DMS 273 (cell line): ENCODE results near the gene CLDN3.
"Not testable (repeated sequence)": the region's sequence is repeated elsewhere in the genome, so short reads cannot be mapped to it uniquely, and the experiment has no call there.

ENCODE experiments used
- DNase-seq: peaks from one replicate; lab custom pipeline; 2025; ENCODE audit not compliant: unreplicated experiment; lab: John Stamatoyannopoulos, UW

The CLDN3 gene

DNA sequence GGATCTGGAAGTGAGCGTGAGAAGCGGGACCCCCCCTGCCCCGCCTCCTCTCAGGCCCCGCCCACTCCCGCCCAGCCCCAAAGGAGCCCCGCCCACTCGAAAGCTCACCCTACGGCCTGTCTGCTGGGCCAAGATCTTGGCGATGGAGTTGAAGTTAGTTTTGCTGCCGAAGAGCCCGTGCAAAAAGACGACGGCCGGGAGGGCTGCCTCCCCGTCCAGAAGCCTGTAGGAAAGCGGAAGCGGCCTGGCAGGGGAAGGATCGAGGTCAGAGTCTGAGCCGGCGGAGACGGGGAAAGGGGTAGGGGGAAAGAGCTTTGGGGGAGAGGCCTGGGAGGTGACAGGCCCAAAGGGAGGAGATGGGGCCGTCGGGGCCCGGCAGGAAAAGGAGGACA is 31.9 kb downstream of the CLDN3 start:
- DNase-seq: peak; percentile 83

DNA sequence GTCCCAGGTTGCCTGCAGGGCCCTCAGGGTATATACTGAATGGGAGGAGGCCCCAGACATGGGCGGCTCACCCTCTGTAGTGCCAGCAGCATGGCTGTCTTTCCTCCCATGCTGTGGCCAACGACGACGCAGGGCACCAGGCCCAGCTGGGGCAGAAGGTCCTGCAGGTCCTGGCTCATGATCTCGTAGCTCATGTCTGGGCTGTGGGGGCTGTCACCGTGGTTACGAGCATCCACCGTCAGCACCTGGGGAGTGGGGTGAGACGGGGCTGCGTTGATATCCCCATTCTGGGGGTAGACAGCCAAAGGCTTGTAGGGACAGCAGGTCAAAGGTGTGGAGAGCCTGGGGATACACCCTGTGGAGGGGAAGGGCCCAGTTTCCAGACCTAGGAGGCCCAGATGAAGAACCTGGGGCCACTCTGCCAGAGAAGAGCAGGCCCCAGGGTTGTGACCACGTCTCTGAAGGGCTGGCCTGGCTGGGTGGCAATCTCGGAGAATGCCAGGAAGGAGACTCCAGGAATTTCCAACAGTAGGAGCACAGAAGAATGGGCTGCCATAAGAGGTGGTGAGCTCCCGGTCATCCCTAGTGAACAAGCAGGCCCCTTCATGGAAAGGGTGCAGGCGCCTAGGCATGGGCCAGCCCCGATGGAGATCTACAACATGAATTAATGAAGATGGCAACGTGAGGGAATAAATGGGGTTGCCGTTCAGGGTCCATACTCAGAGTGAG is 32.4 kb downstream of the CLDN3 start:
- no peak for DNase-seq

DNA sequence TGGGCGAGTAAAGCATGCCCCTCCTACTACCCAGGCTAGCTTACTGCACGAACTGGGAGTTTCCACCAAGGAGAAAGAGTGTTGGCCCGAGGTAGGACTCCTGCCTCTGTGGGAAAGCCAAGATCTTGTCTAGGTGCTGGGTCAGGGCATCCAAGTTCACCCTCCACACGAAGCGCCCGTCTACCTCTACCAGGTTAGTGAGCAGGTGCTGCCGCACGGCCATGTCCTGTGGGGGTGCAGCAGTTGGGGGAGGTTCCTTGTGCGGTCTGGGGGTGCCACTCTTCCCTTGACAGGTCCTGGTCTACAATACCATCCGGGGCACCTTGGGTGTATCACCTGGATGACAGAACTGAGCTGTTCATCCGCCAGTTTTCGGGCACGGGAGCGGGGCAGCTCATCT is 33.2 kb downstream of the CLDN3 start:
- DNase-seq: no peak

DNA sequence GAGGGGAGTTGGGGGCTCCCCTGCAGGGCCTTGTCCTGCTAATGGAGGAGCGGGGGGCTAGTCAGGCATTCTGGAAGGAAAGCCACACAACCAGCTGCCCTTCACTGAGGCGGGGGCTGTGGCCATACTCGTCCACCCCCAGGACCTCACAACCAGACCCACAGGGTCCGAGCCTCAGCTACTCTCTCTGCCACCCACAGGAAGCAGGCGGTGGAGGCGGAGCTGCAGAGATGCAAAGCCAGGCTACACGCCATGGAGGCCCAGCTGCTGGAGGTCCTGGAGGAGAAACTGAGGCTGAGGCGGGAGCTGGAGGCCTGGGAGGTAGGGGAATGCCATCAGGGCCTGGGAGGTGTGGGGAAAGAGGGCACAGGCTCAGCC is 34.6 kb downstream of the CLDN3 start:
- no peak for DNase-seq

DNA sequence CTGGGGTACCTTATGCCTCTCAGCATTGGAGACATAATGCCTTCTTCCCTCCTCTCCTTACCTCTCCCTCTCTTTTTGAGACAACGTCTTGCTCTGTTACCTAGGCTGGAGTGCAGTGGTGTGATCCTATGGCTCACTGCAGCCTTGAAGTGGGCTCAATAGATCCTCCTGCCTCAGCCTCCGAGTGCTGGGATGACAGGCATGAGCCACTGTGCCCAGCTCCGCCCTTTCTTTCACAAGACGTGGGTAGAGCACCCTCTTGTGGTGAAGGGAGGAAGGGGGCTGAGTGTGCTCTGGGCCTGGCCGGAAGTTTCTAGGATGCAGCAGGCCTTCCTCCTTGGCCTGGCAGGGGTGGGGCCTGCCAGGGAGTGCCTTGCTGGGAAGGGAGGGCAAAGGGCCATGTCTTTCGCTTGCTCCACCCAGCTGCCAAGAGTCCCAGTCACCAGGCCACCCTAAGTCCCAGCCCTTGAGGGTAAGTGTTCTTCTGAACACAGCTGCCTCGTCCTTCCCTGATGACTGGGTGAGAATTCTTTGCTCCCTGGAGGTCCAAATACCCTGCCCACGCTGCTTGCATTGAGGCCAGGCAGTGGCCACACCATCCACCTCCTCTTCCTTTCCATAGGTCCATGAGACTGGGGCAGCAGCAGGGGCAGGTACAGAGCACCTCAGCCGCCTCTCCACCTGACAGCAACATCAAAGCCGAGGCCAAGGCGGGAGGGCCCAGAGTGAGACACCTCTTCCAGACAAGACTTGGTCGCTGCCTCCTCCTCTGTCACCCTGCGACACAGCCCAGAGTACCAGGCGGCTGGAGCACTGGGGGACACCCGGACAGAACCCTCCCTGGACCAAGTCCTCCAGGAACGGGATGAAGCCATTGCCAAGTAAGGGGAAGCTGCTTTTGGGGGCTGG is 35.2 kb downstream of the CLDN3 start:
- peak; percentile 98 for DNase-seq

DNA sequence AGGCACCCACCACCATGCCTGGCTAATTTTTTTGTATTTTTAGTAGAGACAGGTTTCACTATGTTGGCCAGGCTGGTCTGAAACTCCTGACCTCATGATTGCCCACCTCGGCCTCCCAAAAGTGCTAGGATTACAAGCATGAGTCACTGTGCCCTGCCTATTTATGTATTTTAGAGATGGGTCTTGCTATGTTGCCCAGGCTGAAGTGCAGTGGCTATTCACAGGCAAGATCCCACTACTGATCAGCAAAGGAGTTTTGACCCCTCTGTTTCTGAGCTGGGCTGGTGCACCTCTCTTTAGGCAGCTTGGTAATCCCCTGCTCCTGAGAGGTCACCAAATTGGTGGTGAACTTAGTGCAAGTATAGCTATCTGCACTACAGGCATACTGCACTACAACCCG is 37.7 kb downstream of the CLDN3 start:
- DNase-seq: no peak

DNA sequence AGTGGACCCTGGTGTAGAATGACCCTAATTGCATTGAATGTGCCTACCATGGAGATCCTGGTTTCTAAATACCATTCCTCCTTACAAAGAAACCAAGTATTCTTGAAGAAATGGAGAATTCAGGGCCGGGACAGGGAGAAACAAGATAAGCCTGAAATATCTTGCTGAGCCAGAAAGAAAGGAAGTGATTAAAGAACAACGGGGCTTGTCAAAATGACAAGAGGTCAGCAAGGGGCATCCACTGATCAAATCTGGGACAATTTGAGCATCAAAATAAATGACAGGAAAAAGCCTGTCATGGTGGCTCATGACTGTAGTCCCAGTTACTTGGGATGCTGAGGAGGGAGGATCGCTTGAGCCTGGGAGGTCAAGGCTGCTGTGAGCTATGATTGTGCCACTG is 39.6 kb downstream of the CLDN3 start:
- no peak for DNase-seq

DNA sequence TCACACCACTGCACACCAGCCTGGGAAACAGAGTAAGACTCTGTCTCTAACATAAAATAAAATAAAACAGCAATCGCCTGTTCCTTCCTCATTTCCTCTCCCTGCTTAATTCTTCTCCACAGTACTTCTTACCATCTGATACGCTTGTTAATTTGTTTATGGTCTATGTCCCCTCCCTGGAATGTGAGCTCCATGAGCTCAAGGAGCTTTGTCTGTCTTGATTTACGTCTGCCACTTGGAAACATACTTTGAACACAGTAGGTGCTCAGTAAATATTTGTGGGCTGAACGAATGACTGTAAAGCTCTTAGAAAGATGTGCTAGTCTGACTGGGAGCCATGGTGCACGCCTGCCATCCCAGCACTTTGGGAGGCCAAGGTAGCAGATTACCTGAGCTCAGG is 41.5 kb downstream of the CLDN3 start:
- no peak for DNase-seq

DNA sequence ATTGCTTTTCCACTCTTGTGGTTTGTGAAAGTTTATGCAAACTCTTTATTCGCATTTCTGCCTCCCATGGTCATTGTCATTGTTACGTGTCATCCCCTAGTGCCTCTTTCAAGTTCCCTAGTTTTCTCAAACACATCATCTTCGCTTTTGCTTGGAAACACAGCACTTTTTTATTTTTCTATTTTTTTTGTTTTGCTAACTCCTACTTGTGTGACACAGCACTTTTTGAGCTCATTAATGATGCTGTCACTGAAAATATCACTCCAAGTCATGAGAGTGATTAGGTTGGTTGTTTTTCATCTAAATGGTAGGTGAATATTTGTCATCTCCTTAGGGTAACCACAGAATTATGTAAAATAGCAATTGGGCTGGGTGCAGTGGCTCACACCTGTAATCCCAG is 42.1 kb downstream of the CLDN3 start:
- DNase-seq: no peak

DNA sequence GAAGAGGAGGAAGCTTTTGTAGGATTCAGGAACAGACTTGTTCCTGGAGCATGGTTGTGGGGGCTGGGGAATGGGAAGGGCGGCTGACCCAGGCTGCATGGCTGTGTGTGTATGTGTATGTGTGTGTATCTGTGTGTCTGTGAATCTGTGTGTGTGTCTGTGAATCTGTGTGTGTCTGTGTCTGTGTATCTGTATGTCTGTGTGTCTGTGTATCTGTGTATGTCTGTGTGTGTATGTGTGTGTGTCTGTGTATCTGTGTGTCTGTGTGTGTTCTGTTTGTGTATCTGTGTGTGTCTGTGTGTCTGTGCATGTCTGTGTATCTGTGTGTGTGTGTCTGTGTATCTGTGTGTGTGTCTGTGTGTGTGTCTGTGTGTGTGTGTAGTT is 44.0 kb downstream of the CLDN3 start:
- DNase-seq: no peak

DNA sequence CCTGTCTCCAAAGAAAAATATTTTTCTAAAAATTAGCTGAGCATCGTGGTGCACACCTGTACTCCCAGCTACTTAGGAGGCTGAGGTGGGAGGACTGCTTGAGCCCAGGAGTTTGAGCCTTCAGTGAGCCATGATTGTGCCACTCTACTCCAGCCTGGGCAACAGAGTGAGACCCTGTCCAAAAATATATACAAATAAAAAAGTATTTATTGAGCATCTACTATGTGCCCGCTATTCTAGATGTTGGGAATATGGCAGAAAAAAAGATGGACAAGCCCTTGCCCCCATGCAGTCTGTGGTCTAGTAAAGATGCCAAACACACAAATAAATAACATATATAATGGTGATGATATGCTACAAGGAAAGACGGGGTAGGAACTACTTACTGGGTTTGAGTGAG is 46.3 kb downstream of the CLDN3 start:
- no peak for DNase-seq

DNA sequence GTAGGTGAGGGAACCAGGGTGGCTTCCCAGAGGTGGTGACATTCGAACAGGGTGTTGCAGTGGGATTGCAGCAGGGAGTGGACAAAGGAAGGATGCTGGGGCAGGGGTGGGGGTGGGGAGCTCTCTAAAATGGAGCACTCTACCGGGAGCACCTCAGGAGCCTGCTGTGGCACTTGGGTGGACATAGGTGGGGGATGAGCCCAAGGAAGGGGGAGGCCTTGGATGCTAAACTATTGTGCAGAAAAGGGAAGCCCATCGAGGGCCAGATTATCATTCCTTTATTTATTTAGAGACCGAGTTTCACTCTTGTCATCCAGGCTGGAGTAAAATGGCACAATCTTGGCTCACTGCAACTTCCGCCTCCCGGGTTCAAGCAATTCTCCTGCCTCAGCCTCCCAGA is 47.3 kb downstream of the CLDN3 start:
- no peak for DNase-seq

DNA sequence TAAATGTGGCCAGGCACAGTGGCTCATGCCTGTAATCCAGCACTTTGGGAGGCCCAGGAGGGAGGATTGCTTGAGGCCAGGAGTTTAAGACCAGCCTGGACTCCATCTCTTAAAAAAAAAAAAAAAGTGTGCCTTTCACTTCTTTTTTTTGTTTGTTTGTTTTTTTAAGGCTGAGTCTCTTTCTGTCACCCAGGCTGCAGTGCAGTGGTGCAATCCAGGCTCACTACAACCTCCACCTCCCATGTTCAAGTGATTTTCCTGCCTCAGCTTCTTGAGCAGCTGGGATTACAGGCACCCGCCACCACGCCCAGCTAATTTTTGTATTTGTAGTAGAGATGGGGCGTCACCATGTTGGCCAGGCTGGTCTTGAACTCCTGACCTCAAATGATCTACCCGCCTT is 47.9 kb downstream of the CLDN3 start:
- not testable (repeated sequence) for DNase-seq

DNA sequence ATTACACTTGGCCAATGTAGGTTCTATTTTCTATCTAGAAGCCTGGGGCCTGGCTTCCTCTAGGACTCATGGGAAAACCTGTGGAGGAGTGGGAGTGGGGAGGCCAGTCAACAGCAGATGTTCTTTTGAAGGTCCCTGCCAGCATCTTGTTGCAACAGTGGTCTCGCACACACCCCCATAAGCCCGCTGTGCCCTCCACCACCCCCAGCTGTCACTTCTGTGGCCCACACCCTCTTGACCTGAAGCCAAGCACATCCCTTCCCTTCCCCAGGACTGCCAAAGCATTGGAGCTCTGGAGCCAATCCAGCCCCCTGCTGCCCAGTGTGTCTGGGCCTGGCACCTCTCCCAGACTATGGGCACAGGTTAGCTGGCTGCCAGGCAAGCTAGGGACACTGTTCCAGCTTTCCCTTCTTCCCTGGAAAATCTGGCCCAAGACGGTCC is 48.7 kb downstream of the CLDN3 start:
- DNase-seq: peak; percentile 100

DNA sequence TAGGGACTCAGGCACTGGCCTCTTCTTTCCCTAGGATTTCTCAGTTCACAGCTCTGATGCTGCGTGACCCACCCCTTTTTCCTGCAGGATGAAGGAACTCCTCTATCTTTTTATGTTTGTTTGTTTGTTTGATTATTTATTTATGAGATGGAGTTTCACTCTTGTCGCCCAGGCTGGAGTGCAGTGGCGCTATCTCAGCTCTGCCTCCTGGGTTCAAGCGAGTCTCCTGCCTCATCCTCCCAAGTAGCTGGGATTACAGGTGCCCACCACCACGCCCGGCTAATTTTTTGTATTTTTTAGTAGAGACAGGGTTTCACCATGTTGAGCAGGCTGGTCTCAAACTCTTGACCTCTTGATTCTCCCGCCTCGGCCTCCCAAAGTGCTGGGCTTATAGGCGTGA is 49.6 kb downstream of the CLDN3 start:
- DNase-seq: not testable (repeated sequence)

DNA sequence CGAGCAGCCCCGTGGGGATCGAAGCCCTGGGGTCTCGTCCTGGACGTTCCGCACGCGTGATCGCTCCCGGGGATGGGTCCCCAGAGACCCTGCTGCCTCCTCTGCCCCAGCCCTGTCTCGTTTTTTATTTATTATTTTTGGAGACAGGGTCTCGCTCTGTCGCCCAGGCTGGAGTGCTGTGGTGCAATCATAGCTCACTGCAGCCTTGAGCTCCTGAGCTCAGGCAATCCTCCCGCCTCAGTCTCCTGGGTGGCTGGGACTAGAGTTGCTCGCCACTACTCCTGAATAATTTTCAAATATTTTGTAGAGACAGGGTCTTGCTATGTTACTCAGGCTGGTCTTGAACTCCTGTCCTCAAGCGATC is 50.3 kb downstream of the CLDN3 start:
- DNase-seq: no peak
